ENCODE data around the gene PPP1R12C. TPM values are rescaled to one million over a fixed set of nuclear protein-coding genes. Genes with fewer than 3 reads are reported as not detected.
A peak's percentile ranks its signal among the peaks of the same experiment; 100 is the strongest.
"Not testable (repeated sequence)": the region's sequence is repeated elsewhere in the genome, so short reads cannot be mapped to it uniquely, and the experiment has no call there.

PPP1R12C gene
- polyA plus RNA-seq (ENCODE audit: insufficient read length in 4 of 4), result 100 to 1,000 TPM in 1 of 4 donors, 10 to 100 TPM in 3; 56.8 to 120 (median 69.6) TPM

DNA sequence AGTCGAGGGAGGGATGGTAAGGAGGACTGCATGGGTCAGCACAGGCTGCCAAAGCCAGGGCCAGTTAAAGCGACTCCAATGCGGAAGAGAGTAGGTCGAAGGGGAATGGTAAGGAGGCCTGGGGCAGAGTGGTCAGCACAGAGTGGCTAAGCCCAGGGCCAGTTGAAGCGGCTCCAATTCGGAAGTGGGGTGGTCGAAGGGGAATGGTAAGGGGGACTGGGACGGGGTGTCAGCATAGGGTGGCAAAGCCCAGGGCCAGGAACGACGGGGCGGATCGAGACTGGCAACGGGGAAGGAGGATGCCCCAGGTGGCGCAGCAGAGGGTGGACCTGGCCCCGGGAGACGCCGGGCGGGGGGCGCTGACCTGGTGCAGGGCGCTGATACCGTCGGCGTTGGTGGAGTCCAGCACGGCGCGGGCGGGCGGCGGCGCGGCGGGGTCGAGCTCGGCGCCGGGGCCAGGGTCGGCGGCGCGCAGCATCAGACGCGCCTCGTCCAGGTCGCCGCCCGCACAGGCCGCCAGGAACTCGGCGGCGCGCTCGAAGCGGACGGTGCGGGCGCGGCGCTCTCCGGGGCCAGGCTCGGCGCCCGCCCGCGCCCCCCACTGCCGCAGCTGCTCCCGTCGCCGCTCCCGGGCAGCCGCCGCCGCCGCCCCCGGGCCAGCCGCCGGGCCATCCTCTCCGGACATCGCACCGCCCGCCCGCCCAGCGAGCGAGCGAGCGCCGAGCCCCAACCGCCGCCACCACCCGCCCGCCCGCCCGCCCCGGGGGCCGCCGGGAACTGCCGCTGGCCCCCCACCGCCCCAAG, at the start of gene PPP1R12C:
Gene PPP1R12C, minus strand, starts transcription at position 779 of the 804 bp plus-strand sequence. Its CDS starts 94 bp downstream, at position 685.
- no peak for DNase-seq (ENCODE audit: low read depth in 4 of 4, low spot score in 3 of 4)

DNA sequence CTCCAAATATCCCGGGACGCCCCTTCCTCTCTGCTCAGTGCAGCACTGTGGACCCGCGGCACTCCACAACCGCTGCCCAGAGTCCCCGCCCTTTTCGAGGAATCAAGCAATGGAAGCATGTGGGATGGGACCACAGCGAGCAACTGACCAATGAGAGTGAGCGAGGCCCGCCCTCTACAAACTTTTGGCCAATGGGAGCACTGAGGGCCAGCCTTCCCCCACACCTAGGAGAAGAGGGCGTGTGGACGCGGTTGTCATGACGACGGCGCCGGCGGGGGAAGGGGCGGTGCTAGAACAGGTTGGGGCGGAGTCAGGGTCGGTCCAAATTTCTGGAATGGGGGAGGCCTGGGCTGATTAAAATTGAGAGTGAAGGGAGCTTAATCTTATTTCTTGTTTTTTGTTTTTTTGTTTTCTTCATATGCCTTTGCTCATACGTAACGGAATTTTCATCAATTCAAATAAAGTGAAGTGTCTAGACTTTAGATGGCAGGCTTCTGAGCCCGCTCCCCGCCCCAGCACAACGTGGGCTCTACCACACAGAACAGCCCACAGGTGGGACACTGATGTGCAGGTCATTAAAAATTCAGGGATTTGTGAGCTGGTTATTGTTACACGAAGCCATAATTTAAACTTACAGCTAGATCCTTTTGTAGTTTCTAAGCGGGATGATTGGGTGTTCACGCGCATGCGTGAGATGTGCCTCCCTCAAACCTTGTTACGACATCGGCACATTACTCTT, 49.3 kb upstream of the PPP1R12C start, which contains the start of gene DNAAF3:
Gene DNAAF3, minus strand, starts transcription at position 84 of the 739 bp plus-strand sequence. CDS start 200 bp downstream, outside the sequence.
- peak; percentile 81 to 95 (median 88) for DNase-seq (ENCODE audit: low read depth in 4 of 4, low spot score in 3 of 4)

DNA sequence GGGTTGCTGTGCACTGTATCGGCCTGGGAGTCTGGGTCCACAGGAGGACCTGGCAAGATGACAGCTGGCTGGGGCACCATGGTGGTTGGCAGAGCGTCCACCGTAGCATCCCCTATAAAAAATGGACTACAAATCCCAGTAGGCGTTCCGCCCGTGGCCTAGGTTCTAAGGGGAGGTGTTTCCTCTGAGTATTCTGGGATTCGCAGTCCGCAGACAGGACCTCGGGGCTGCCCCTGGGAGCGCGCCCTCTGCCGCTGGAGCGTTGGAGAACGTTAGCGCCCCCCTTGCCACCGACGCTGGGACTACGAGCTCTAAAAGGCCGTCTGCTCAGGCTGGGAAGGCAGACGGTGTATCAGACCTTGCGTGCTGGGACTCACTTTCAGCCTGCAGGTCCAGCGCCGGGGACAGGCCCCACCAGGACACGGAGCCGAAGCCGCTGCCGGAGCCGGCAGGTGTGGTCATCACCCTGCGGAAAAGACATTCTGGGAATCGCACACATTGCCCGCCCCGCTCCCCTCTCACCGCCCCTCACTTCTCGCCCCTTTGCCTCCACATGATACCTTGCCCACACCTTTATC, 48.6 kb upstream of the PPP1R12C start:
- DNase-seq (ENCODE audit: low read depth in 4 of 4, low spot score in 3 of 4), result no peak

DNA sequence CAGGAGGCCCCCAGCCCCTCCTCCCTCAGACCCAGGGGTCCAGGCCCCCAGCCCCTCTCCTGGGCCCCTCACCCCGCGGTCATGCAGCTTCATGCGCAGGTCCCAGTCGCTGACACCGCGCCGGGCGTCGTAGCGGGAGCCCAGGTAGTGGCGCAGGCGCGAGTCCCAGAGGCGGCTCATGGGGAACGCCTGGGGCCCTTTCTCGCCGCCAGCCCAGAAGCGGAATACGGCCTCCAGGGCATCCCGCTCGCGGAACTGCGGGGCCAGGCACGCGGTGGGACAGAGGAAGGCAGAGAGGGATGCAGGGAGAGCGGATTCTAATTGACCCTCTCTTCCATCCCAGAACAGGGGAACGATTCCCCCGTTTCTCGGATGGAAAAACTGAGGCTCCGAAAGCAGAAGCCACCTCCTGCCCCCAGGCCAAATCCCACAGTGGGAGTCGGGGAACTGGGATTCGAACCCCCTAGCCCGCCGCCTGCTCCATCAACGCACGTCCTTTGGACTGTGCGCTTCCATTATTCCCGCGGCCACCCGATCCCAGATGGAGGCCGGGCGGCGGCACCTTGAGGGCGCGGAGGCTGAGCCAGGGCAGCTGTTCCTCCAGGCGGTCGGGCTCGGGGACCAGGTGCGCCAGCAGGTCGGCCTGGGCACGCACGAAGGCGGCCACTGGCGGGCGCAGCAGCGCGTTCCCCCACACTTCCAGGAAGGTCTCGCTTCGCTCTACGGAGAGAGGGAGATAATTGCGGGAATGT, 44.3 kb upstream of the PPP1R12C start:
- no peak for DNase-seq (ENCODE audit: low read depth in 4 of 4, low spot score in 3 of 4)

DNA sequence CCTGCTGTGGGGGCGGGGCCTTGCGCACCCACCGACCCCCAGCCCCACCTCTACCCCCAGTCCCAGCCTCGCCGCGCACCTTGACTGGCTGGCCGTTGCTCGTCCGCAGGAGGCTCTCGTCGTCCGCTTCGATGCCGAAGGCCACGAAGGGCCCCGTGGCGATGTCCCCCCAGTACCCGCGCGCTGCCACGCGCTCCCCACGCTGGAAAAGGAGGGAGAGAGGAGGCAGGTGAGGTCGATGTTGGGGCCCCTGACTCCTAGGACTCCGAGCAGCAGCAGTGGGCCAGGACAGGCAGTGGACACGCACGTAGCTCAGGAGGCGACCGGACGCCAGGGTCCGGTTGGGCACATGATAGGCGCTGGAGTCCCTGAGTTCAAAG, 43.5 kb upstream of the PPP1R12C start:
- no peak for DNase-seq (ENCODE audit: low read depth in 4 of 4, low spot score in 3 of 4)

DNA sequence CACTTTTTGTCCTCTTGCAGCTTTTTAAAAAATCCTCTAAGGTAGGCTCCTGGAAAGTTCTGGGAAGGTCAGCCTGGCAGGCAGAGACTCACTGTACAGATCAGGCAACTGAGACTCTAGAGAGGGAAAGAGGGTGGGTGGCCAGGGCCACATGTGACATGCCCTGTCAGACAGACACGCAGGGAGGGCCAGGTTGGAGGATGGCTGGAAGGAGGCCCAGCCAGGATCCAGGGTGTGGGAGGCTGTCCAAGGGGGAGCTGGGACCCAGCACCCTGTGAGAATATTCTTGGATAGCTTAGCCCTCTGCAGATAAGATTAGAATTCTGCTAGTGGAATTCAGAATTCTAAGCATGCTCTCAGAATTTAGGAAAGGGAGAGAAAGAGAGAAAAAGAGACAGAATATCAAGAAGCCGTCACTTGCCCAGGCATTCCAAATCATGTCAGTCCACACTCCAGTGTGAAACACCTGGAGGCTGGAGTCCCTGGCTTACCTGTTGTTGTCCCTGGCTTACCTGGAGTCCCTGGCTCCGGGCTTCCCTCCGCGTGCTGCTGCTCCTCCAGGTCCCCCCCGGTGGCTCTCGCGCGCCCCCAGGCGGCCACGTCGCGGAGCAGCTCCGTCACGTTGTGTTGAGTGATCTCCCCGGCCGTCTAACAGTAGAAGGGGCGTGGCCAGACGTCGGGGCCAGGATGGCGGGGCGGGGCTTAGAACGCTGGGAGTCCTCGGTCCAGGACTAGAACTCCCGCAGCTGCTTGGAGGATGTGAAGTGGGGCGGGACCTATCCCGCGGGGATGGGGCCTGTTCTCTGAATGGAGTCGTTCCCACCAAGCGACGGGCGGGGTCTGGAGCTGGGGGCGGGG, 42.9 kb upstream of the PPP1R12C start:
- DNase-seq (ENCODE audit: low read depth in 4 of 4, low spot score in 3 of 4), result no peak

DNA sequence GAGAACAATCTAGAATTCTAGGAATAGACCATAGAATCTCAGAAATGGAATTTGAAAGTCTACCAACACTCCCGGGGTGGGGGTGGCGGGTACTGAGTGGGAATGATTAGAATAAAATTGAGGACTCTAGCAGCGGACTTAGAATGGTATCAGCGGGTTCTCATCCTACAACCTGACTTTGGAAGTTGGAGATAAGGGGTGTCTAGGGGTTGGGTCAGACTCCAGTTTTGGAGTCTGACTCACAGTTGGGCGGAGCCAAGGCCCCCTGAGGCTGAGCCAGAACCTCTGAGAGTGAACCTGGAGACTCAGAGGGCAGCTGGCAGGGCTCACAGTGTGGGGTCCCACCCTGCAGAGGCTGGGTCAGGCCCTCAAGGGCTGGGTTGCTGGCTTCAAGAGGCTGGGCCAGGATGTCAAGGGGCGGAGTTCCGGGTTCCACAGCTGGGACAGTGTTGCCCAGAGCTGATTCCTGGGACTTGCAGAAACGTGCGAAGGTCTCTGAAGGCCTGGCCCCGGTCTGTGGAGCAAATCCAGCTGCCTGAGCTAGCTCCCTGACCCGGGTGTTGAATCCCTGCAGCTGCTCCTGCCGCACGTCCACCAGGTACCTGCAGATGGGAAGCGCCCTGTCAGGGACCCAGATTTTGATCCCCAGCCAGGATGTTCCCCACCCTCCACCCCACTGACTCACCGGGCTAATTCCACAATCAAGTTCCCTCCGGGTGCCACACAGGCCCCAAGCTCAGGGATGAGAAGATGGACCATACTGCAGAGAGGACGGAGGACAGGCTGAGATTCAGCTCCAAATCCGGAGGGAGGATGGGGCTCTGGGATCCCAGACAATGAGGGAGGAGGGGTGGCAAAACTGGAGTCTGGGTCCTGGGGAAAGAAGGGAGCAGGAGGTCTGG, 41.7 kb upstream of the PPP1R12C start:
- no peak for DNase-seq (ENCODE audit: low read depth in 4 of 4, low spot score in 3 of 4)

DNA sequence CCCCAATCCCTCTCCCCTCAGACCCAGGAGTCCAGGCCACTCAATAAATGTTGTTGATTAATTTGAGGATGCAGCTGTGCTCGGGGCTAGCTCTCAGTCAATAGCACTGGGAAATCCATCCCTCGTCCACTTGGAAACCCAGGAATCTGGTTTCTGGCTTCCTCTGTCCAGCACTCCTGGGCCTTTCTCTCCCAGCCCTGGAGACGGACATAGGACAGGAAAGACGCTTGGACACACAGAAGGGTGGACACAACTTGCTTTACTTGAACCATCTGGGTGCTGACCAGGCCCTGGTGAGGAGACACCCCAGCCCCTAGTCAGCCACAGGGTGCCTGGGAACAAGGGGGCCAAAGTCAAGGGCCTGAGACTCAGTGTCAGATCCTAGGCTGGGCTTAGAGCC, 41.0 kb upstream of the PPP1R12C start:
- no peak for DNase-seq (ENCODE audit: low read depth in 4 of 4, low spot score in 3 of 4)

DNA sequence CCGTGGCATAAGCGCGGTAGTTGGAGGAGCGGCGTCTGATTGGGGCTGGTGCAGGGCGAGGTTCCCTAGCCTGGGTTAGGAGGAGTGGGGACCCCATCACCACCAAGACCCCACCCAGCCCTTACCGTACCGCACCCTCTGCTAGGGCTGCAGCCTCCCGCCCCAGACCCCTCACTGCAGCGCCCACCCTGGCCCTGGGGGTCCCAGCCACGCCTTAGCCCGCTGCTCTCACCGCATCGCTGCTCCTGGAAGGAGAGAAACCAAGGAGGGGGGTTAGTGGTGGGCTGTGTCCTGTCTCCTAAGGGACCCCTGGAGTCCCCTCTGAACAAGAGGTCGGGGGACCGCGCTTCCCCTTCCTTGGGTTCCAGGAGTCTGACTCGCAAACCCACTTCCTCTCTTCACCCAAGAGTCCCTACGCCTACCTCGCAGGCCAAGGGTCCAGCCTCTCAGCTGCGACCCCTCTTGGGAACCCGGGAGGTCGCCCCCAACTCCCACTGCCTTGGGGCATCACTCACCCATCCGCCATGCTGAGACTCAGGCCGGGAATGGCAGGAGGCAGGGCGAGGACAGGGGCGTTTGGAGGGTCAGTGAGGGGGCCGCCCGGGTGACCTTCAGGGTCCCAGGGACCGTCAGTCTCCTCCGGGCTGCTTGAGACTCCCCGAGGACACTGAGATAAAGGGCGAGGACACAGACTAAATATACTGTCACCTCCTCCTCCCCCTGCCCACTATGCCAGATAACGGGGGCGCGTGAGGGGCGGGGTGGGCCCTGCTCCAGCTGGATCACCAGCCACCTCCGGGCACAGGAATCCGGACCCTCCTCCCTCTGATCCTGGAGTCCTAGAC, 39.8 kb upstream of the PPP1R12C start, which contains the start of gene TNNI3:
Gene TNNI3, minus strand, starts transcription at position 669 of the 845 bp plus-strand sequence. Its CDS starts 143 bp downstream, at position 526.
- DNase-seq (ENCODE audit: low read depth in 4 of 4, low spot score in 3 of 4), result no peak

DNA sequence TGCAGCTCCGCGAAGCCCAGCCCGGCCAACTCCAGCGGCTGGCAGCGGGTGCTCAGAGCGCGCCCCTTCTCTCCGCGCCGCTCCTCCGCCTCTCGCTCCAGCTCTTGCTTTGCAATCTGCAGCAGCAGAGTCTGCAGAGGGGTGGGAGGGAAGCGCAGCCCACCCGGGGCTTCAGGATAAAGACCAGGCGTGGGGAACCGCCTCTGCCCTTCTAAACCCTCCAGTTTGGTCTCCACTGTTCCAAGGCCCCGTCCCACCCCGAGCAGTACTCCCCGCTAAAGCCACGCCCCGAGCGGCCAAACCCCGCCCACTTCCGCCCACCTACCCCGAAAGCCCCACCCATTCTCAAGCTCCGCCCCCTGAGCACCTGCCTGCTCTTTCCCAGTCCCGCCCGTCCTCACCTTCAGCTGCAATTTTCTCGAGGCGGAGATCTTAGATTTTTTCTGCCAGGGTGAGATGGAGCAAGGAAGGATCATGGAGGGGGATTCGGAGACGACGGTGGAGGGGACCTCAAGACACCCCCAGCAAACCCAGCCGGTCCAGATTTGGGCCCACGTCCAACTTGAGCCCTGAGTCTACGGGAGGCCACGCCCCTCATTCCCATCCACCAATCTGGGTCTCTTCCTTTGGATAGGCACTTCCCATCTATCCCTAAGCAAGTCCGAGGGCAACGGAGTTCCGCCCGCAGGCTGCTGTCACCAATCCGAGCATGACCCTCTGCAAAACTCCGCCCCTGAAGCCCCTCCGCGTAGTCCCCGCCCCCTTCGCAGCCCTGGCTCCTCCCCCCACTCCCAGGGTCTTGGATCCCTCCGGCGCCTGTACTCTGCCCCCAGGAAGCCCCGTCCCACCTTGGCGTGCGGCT, 39.0 kb upstream of the PPP1R12C start:
- DNase-seq (ENCODE audit: low read depth in 4 of 4, low spot score in 3 of 4), result no peak

DNA sequence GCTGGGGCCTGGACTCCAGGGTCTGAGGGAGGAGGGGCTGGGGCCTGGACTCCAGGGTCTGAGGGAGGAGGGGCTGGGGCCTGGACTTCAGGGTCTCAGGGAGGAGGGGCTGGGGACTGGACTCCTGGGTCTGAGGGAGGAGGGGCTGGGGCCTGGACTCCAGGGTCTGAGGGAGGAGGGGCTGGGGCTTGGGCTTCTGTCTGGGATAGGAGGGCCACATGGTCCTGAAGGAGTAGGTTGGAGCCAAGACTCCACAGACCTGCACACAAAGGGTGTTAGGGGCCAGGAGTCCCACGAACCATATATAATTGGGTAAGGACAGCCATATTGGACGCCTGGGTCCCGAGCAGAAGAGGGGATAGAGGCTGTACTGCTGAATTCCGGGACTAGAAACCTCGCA, 38.3 kb upstream of the PPP1R12C start:
- DNase-seq (ENCODE audit: low read depth in 4 of 4, low spot score in 3 of 4), result not testable (repeated sequence)

DNA sequence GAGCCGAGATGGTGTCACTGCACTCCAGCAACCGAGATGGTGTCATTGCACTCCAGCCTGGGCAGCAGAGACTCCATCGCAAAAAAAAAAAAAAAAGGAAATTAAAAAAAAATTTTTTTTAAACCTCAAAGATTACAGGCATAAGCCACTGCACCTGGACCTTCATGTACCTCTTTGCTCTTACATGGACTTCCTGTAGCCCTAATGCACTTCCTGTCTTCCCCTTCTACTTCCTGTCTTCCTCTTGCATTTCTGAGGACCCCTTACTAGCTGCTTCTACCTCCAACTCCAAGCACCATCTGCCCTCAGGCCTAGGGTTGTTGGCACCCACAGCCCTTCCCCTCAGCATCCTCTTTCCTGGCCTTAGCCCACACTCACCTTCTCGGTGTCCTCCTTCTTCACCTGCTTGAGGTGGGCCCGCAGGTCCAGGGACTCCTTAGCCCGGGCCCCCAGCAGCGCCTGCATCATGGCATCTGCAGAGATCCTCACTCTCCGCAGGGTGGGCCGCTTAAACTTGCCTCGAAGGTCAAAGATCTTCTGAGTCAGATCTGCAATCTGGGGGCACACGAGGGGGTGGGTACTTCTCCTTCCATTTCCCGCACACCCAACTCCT, 36.3 kb upstream of the PPP1R12C start:
- no peak for DNase-seq (ENCODE audit: low read depth in 4 of 4, low spot score in 3 of 4)

DNA sequence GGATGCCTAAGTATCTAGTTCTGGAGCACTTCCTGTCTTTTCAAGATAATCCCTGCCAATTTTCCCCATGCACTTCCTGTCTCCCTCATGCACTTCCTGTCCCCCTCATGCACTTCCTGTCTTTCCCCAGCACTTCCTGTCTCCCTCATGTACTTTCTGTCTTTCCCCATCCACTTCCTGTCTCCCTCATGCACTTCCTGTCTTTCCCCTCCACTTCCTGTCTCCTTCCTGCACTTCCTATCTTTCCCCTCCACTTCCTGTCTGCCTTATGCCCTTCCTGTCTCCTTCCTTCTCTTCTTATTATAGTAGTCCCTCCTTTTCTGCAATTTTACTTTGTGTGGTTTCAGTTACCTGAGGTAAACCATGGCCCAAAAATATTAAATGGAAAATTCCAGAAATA, 34.6 kb upstream of the PPP1R12C start:
- no peak for DNase-seq (ENCODE audit: low read depth in 4 of 4, low spot score in 3 of 4)

DNA sequence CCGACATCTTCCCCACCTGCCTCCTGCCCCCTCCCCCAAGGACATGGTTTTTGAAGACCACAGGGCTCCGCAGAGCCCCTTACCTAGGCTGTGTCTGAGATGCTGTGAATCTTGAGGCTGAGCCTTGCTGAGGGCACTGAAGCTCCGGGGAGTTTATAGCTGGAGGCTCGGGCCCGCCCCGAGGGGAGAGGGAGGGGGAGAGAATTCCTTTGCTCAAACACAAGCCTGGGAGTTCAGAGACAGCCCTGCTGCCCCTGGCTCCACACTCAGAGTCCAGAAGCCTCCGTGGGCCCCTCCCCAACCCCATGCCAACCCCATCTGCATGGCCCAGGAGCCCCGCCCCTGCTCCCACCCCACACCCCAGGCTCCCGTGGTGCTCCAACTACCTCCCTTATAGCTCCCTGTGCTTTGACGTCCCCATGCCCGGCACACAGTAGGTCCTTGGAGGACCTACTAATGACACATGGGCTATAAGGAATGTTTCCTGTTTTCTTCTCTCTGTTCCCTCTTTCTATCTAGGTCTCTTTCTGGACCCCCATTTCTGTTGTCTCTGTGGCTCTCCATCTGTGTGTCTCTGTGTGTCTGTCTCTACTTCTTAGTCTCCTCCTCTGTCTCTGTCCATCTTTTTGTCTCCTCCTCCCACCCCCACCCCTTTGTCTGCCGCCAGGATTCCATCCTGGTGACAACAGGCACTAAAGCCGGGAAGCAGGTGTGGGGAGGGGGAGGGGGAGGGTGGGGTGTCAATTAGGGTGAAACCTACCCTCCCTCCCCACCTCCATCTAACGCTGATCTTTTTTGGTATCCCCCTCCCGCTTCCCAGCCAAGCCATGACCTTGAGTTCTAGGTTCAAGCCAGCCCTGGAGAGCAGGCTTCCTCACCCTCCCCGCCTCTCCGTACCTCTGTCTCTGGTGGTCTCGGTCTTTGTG, 31.9 kb upstream of the PPP1R12C start, which contains the start of gene TNNT1:
Gene TNNT1, minus strand, starts transcription at position 129 of the 926 bp plus-strand sequence. CDS start 2,049 bp downstream, outside the sequence.
- DNase-seq (ENCODE audit: low read depth in 4 of 4, low spot score in 3 of 4), result no peak

Data from left renal pelvis (tissue), 4 donors.